NCI-H1694 treated with DMSO at 0.1 percent for 48 hours (cell line): Measurements from ENCODE around the gene LRRC56.

Source experiments
- DNase-seq: peaks from one replicate; lab custom pipeline; 2025; lab: John Stamatoyannopoulos, UW

The LRRC56 gene

GRCh38 chr11:539971-540481 is 2.7 kb downstream of the LRRC56 start:
- DNase-seq: no peak

- DNase-seq: no peak
These were observed 3.5 kb downstream of the LRRC56 start for GRCh38 chr11:540583-541432.

- no peak for DNase-seq
These were observed 4.1 kb downstream of the LRRC56 start for GRCh38 chr11:541433-541885.

GRCh38 chr11:544817-545166 is 7.5 kb downstream of the LRRC56 start:
- DNase-seq: no peak

GRCh38 chr11:545171-545570 is 7.8 kb downstream of the LRRC56 start:
- no peak for DNase-seq

GRCh38 chr11:548700-549603 is 11.6 kb downstream of the LRRC56 start:
- DNase-seq: no peak

GRCh38 chr11:550021-550745 is 12.9 kb downstream of the LRRC56 start:
- no peak for DNase-seq

GRCh38 chr11:550746-551085 is 13.4 kb downstream of the LRRC56 start:
- DNase-seq: no peak

GRCh38 chr11:551131-551530 is 13.8 kb downstream of the LRRC56 start:
- no peak for DNase-seq

- DNase-seq: no peak
These were observed 14.3 kb downstream of the LRRC56 start for GRCh38 chr11:551596-551995.

GRCh38 chr11:553083-553987 is 16.0 kb downstream of the LRRC56 start:
- no peak for DNase-seq

- DNase-seq: no peak
These were observed 16.6 kb downstream of the LRRC56 start for GRCh38 chr11:553988-554340.

- DNase-seq: peak; percentile 41
These were observed 17.3 kb downstream of the LRRC56 start for GRCh38 chr11:554428-555226.

- DNase-seq: no peak
These were observed 18.0 kb downstream of the LRRC56 start for GRCh38 chr11:555227-555779.

GRCh38 chr11:555780-556661 is 18.7 kb downstream of the LRRC56 start:
- no peak for DNase-seq

- DNase-seq: no peak
These were observed 19.4 kb downstream of the LRRC56 start for GRCh38 chr11:556662-557256.

GRCh38 chr11:557328-558132 is 20.2 kb downstream of the LRRC56 start:
- DNase-seq: no peak

- DNase-seq: no peak
These were observed 21.2 kb downstream of the LRRC56 start for GRCh38 chr11:558503-558902.
